Measurements from ENCODE around the gene NRAP. TPM values are rescaled to one million over a fixed set of nuclear protein-coding genes. Genes with fewer than 3 reads are reported as not detected.

The NRAP gene
- total and polyA plus RNA-seq, 2 experiments from 2014 or later = not detected

DNA sequence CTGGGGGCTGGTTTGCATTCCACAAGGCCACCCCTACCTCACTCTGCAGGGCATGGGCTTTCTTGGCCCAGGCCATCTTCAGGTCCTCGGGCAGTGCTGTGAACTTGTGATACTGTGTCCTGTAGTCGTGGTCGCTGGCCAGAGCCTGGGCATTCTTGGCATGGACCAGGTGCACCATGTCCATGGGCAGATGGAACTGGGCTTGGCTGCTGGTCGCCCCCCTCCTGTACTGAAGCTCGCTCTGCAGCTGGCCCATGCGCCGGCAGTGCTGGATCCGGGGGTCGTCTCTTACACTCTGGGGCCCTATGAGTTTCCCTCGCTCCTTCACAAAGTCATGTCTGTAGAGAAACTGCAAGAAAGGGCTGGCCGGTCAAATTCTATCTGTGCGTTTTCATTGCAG, 59.3 kb downstream of the NRAP start (continued):
- TF ChIP-seq, protein P1, sequence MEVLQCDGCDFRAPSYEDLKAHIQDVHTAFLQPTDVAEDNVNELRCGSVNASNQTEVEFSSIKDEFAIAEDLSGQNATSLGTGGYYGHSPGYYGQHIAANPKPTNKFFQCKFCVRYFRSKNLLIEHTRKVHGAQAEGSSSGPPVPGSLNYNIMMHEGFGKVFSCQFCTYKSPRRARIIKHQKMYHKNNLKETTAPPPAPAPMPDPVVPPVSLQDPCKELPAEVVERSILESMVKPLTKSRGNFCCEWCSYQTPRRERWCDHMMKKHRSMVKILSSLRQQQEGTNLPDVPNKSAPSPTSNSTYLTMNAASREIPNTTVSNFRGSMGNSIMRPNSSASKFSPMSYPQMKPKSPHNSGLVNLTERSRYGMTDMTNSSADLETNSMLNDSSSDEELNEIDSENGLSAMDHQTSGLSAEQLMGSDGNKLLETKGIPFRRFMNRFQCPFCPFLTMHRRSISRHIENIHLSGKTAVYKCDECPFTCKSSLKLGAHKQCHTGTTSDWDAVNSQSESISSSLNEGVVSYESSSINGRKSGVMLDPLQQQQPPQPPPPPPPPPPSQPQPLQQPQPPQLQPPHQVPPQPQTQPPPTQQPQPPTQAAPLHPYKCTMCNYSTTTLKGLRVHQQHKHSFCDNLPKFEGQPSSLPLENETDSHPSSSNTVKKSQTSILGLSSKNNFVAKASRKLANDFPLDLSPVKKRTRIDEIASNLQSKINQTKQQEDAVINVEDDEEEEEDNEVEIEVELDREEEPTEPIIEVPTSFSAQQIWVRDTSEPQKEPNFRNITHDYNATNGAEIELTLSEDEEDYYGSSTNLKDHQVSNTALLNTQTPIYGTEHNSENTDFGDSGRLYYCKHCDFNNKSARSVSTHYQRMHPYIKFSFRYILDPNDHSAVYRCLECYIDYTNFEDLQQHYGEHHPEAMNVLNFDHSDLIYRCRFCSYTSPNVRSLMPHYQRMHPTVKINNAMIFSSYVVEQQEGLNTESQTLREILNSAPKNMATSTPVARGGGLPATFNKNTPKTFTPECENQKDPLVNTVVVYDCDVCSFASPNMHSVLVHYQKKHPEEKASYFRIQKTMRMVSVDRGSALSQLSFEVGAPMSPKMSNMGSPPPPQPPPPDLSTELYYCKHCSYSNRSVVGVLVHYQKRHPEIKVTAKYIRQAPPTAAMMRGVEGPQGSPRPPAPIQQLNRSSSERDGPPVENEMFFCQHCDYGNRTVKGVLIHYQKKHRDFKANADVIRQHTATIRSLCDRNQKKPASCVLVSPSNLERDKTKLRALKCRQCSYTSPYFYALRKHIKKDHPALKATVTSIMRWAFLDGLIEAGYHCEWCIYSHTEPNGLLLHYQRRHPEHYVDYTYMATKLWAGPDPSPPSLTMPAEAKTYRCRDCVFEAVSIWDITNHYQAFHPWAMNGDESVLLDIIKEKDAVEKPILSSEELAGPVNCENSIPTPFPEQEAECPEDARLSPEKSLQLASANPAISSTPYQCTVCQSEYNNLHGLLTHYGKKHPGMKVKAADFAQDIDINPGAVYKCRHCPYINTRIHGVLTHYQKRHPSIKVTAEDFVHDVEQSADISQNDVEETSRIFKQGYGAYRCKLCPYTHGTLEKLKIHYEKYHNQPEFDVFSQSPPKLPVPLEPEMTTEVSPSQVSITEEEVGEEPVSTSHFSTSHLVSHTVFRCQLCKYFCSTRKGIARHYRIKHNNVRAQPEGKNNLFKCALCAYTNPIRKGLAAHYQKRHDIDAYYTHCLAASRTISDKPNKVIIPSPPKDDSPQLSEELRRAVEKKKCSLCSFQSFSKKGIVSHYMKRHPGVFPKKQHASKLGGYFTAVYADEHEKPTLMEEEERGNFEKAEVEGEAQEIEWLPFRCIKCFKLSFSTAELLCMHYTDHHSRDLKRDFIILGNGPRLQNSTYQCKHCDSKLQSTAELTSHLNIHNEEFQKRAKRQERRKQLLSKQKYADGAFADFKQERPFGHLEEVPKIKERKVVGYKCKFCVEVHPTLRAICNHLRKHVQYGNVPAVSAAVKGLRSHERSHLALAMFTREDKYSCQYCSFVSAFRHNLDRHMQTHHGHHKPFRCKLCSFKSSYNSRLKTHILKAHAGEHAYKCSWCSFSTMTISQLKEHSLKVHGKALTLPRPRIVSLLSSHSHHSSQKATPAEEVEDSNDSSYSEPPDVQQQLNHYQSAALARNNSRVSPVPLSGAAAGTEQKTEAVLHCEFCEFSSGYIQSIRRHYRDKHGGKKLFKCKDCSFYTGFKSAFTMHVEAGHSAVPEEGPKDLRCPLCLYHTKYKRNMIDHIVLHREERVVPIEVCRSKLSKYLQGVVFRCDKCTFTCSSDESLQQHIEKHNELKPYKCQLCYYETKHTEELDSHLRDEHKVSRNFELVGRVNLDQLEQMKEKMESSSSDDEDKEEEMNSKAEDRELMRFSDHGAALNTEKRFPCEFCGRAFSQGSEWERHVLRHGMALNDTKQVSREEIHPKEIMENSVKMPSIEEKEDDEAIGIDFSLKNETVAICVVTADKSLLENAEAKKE (CRISPR knock-in tag; IDR thresholded peaks at IDR 0.05) = no peak
- TF ChIP-seq ZNF331 (CRISPR knock-in tag; IDR thresholded peaks at IDR 0.05; ENCODE audit: low read depth) (no peak), EZH2phosphoT487 (IDR thresholded peaks at IDR 0.05; ENCODE audit: unreplicated experiment) (no peak), ETS1 (IDR thresholded peaks at IDR 0.05) (no peak), NANOG (IDR thresholded peaks at IDR 0.05; ENCODE audit: borderline replicate concordance) (no peak), POLR2AphosphoS5 (IDR thresholded peaks at IDR 0.05; ENCODE audit: low read depth) (no peak)

GRCh38 chr10:113603057-113603777, 60.6 kb downstream of the NRAP start:
- no peak overlapping the region for H3K27ac Mint-ChIP-seq
- no peaks in the 10 kb centered on the region for H3K36me3 Mint-ChIP-seq (ENCODE audit: low read depth)
- H3K9me3 Mint-ChIP-seq = no peaks in the 10 kb centered on the region
- no peak overlapping the region for H3K4me3 Mint-ChIP-seq
- H3K27me3 Mint-ChIP-seq (ENCODE audit: insufficient read depth, low read depth, poor library complexity) = peaks cover 12% of the 10 kb centered on the region
- Histone ChIP-seq H3K9me2 (ENCODE audit: insufficient read depth) (no peaks in the 10 kb centered on the region), H3K4me2 (no peak overlapping the region), H3K27me3 (ENCODE audit: insufficient read depth) (no peaks in the 10 kb centered on the region), H3K4me3 (no peak overlapping the region), H3K27ac (ENCODE audit: low read depth) (no peak overlapping the region), H3K79me2 (replicated peaks; ENCODE audit: insufficient read depth) (no peaks in the 10 kb centered on the region), H3K36me3 (ENCODE audit: insufficient read depth) (no peaks in the 10 kb centered on the region), H4K20me1 (replicated peaks; ENCODE audit: insufficient read depth) (no peaks in the 10 kb centered on the region), H3F3A (replicated peaks; ENCODE audit: low read depth) (no peaks in the 10 kb centered on the region), H3K4me1 (ENCODE audit: insufficient read depth) (no peaks in the 10 kb centered on the region), H2AFZ (no peak overlapping the region)
- ATAC-seq (no peak), DNase-seq (ENCODE audit: low spot score) (no peak)
- peaks cover under 1% of the 10 kb centered on the region; the same call in 1 of the 3 replicates for H3K4me1 Mint-ChIP-seq
- no peak for TF ChIP-seq STAT1 (IDR thresholded peaks at IDR 0.05; ENCODE audit: unreplicated experiment)

All from GM23338 (cell line).